GM18909 (cell line): Measurements from ENCODE around the gene ESRRB.

ENCODE experiments used
- ATAC-seq: cut with Tn5 transposase; IDR thresholded peaks from one replicate; pipeline ENCODE4 v1.9.1; 2021; ENCODE audit warnings: mild to moderate bottlenecking; ENCODE audit not compliant: unreplicated experiment, poor library complexity

The ESRRB gene

DNA sequence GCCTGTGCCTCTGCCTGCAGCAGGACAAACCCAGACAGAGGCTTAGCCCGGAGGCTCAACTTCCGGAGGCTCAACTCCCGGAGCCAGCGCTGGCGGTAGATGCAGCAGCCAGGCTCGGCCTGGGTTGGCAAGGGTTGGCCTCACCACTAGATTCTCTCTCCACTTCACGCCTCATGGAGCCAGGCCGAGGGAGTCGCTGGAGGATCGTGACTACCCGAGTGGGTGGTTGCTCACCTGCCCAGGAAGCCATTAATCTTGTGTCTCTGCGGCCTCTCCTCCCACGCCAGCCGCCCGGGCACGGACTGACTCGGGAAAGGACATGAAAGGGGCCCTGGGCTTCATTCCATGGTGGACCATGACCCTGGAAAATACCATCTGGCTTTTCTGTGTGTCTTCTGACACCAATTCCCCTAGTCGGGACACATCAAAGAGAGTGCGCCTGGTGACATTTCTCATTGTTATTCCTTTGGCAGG is 20.8 kb downstream of the ESRRB start:
- ATAC-seq, result no peak

DNA sequence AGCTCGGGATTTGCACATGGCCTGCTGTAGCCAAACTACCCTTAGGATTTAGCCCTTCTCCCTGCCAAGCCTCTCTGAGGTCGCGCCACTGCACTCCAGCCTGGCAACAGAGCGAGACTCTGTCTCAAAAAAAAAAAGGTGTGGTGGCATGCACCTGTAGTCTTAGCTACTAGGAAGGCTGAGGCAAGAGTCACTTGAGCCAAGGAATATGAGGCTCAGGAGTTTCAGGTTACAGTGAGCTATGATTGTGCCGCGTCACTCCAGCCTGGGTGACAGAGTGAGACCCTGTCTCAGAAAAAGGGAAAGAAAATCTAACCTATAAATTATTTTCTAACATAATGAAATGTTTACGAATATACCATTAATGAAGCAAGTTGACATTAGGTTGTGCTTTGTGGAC is 29.7 kb downstream of the ESRRB start:
- no peak for ATAC-seq

DNA sequence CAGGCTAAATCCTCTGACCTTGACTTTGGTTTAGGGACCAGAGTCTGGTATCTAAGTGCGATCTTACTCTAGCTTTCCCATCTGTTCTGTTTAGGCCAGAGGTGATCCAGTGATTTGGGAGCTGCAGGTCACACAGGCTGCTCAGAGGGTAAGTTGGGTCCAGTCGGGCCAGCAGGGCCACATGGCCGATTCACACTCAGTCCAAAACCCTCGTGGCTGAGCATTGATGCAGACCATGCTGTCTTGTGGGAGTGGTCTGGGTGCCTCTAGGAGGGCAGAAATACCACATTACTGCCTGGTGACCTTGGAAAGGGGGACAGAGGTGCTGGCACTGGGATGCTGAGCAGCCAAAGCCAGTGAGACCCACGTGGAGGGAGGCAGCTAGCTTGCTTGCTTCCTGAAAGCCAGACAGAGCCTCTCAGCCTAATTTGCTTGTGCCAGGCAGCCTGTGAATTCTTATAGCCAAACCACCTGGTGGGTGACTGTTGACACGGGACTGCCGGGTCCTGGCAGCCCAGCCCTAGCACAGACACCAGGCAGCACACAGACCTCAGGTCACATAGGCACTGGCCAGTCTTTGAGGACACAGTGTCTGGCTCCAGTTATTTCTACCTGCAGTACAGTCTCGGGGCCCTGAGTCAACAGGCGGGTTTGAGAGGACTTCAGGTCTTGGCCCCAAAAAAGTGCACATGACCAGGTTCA is 31.7 kb downstream of the ESRRB start:
- ATAC-seq, result no peak

DNA sequence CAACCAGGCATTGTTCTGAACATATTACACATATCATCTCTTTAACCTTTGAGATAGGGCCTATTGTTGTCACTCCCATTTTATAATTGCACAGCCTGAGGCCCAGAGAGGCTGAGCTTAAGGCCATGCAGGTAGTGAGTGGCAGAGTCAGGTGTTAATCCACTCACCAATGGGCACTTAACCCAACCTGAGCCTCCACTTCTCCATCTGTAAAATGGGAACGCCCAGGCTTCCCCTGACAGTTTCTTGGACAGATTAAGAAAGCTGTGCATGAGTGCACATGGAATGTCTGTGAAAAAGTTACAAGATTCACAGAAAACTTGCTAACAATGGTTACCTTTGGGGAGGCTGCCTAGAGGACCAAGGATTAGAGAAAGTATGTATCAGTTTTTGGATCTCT is 32.9 kb downstream of the ESRRB start:
- ATAC-seq, result no peak

DNA sequence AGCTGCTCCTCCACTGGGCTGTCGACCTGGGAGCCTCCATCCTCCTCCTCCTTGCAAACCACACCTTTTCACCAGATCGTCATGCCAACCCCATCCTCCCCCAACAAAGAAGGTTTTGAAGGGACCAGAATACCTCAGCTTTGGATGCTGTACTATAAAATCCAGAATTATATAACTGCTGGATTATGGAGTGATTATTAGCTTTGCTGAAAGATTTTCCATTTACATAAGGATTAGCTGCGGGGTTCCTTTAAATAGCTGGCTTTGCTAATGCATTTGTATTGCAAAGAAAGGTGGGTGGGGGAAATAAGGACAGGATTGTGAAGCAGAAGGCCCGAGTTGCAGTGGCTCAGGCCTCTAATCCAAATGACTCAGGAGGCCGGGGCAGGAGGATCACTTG is 36.6 kb downstream of the ESRRB start:
- no peak for ATAC-seq

DNA sequence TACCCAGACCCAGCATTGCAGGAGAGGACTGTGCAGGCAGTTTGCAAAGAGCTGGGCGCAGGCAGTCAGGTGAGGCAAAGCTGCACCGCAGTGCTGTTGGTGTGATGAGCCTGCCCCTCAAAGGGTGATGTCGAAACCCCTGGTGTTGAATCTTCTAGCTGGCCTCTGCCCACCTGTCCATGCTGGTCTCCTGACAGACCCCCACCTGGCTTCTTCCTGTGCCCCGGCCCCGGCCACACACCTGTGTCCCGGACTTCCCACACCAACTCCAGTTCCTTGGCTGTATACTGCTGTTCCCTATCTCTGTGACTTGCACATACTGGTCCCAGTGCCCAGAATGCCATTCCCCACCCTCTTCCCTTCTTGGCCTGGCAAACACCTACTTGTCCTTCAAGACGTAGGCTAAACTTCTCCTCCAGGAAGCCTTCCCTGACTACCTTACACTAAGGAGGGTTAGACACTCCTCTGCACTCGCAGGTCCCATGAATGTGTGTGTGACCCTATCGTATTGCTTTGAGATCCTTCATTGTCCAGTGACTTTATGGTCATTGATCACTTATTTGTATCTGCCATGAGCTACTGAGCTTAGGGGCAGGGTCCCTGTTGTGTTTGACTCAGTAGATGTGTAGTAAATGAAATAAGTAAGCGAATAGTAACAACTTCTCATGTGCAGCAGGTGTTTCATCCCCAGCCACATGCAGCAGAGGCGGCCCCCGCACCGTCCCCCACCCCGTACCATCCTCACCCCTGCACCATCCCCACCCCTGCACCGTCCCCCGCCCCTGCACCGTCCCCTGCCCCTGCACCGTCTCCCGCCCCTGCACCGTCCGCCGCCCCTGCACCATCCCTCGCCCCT is 37.4 kb downstream of the ESRRB start:
- ATAC-seq, result no peak

DNA sequence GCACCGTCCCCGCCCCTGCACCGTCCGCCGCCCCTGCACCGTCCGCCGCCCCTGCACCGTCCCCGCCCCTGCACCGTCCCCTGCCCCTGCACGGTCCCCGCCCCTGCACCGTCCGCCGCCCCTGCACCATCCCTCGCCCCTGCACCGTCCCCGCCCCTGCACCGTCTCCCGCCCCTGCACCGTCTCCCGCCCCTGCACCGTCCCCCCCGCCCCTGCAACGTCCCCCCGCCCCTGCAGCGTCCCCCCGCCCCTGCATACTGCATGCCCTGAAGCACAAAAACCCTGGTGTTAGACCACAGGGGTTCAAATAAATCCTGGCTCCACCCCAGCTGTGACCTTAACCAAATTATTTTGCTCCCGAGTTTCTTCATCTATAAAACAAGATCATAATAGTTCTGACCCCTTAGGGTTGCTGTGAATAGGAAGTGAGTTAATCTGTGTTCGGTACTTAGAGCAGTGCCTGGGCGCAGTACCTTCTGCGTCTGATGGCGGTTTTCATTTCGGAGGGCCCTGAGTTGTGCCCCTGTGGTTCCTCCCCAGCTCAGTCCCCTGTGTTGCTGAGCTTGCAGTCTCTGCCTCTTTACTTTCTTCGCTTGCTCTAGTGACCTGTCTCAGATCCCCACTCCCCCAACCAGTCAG is 38.1 kb downstream of the ESRRB start:
- ATAC-seq, result no peak

DNA sequence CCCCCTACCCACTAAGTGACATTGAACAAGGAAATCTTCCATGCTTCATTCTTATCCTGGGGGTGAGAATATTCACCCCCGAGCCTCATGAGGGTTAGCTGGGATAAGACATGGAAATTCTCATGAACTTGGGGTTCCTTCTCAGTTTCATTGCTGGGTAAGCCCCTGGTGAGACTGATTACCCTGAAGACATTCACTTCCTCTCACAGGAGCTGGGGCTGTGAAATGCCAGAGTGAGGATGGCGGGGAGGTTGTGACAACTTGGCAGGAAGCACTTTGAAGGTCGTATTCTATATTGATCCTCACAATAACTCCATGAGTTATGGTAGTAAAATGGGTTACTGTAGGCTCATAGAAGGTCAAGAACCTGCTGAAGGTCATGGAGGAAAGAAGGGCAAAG is 43.5 kb downstream of the ESRRB start:
- no peak for ATAC-seq

DNA sequence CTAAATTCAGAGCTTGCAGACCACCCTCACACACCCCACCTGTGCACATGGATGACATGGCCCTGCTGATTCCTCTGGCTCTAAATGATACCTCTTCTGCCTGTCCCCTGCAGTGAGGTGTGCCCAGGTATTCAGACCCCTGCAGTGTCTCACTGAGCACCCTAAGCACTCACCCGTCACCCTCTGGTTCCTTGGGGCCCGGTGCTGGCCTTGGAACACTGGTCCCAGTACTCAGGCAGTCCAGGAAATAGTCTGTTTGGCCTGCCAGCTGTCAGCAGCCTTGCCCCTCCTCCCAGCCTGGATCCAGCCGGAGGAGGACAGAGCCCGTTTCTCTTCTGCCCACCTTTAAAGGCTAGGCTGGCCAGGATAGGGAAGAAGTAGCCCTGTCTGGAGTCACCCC is 44.9 kb downstream of the ESRRB start:
- no peak for ATAC-seq

DNA sequence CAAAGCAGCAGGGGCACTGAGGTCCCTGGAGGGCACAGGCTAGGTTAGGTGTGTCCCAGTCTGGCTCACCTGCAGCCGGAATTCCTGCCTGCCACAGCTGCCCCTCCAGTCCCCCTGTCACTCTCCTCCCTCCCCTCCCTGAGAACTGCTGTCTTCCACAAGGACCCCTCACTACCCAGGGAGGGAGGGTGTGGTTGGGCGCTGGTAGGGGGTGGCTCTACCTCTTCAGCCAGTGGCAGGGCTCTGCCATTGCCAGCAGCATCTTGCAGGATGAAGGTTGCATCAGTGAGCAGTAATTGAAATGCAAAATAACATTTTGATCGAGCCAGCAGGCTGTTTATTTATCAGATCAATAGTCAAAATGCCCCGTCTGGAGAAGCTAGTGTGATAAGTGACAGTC is 45.7 kb downstream of the ESRRB start:
- no peak for ATAC-seq

DNA sequence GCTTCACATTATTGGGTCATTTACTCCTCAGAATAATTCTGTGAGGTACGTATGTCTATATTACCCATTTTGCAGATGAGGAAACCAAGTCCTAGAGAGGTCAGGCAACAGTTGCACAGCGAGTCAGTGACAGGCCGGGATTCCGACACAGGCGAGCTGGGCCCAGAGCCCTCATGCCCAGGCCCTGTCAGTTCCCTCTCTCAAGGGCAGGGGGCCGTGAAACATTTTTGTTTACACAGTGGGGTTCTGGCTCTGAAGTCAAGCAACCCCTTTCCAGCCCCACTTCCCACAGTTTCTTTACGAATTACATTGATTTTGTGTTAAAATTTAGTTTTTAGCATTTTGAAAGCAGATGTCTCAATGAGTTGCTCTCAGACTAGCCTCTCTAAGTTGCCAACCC is 46.7 kb downstream of the ESRRB start:
- ATAC-seq, result no peak

DNA sequence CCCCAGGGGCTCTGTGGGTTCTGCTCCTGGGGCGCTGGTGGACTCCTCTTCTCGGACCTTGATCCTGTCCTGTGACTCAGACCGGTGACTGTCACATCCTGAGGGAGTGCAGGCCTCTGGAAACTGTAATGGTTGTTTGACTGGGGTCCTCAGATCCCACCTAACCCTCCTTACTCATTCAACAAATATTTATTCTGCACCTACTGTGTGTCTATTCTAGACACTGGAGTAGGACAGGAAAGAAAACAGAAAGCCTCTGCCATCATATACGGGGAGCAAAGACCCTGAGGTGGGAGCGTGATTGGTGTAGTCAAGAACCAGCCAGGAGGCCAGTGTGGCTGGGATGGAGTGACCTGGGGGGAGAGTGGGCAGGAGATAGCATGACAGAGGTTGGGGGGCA is 47.6 kb downstream of the ESRRB start:
- ATAC-seq, result no peak

DNA sequence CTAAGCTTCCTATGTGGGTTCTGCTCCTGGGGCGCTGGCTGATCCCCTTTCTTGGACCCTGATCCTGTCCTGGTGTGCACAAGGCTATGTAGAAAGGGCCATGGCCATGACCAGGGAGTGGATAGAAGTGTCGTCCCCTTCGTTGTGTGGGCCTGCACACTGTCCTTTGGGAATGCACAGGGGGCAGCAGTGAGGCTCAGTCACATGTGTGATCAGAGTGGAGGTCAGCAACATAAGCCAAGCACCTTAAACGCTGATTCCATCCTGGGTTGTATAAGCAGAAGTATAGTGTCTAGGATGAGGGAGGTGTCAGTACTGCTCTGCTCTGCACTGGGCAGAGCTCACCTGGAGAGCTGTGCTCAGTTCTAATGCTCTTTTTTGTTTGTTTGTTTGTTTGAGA is 48.4 kb downstream of the ESRRB start:
- no peak for ATAC-seq

DNA sequence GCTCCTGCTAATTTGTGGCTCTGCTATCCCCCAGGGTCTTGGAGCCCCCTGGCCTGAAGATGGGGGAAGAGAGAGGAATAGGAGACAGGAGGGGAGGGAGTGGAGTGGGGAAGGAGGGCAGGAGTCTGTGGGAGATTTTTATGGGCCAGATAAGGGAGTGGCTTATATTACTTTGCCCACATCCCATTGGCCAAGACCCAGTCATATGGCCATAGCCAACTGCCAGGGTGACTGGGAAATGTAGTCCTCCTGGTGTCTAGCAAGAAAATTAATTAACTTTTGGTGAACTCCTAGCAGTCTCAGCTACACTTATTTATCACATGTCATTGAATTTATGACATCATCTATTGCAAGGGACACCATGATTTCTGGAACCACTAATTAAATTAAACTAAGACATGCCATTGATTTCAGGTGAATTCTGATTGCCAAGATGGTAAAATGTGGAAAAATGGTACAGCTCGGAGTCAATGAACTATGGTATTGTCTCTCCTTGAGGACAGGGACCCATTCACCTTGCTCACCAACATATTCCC is 50.3 kb downstream of the ESRRB start:
- no peak for ATAC-seq

DNA sequence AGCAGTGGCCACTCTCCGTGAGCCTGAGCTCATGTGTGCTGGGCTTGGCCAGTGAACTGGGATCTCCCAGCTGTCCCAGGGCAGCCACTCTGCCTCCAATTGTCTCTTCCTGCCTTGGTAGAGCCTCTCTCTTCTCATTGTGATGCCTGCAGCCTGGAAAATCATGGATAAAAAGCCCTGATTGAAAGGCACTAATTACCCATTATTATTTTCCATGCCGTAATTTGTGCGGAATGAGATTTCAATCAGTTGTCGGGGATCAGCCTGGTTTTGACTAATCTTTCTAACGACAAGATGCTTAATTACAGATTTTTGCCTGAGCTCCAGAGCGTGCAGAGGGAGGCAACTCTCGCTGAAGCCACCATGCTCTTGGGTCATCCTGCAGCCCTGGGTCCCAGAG is 52.7 kb downstream of the ESRRB start:
- ATAC-seq, result no peak

DNA sequence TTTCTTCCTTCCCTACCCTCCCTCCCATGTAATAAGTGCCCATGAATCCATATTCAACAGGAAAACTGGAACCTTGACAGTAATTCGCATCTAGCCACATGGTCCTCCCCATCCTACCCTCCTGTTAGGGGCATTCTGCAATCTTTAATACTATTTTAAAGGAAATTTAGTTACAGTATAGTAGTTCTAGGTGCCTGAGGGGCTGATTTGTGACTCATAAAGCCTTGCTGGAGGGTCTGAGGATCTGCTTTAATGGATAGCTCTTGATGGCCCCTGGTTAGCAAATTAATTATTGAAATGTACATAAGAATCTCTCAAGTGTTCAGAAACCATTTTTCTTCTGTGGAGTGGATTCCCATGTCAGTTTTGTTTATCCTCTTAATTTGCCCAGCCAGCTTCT is 54.1 kb downstream of the ESRRB start:
- ATAC-seq, result no peak

DNA sequence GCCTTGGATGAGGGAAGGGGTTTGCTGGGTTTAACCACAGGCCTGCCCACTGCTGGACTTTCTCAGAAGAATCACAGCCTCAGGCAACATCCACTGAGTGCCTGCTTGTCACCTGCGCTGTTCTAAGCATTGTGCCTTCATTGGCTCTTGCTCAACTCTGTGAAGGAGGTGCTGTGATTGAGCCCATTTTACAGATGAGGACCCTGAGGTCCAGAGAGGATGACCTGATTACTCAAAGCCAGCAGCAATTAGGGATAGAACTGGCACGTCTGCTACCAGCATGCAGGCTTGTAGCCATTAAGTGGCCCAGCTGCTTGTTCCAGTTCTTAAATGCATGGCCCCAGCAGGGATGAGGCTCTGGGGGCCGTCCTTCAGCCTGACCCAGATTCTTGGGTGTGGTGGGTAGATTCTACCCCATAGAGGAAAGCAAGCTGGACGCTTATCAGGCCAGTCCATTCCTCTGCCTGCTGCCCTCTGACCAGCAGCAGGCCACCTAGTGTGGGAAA is 54.6 kb downstream of the ESRRB start:
- no peak for ATAC-seq

DNA sequence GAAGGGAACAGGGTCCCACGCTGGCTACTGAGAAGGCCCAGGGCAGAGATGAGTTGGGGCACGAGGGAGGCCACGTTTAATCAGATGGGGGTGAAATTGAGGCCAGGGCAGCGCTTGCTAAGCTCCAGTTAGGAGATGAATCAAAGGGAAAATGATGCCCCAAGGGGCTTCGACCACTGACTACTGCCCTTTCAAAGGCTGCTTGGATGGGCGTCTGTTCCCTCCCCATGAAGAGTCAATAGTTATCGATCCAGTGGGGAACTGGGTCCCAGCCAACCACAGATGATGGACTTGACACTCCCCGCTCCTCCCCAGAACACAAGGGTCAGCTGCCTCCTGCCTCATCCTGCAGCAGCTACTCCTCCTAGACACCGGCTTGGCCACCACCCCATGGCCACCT is 55.6 kb downstream of the ESRRB start:
- ATAC-seq, result no peak

DNA sequence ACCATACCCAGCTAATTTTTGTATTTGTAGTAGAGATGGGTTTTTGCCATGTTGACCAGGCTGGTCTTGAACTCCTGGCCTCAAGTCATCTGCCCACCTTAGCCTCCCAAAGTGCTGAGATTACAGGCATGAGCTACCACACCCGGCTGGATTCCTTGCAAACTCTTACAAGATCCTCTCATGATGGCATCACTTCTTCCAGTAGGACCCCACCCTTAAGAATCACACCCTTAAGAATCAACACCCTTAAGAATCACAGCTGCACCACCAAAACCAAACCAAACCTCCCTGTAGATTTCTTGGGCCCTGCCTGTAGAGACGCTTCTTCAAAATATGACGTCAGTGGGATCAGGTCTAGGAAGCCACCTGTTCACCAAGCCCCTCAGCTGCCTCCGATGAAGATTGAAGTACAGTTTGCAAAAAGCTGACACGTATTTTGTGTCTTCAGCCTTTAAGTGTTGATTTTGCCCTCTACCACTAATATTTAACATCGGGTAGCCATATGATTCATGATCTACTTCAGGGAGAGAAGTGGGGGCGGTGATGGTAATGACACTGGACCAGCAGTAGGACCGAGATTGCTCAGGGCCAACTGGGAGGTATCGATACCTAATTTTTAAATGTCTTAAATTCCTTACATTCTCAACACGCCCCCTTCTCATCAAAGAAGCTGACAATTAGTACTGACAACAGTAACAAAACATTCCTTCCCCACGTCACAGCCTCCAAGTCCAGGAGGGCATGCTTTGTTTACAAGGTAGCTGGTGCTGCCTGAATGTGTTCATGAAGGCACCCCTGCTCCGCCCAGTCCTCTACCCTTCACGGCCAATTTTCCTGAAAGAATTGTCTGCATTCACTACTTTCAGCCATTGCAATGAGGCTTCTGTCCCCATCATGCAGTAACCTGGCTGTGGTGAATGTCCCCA is 57.2 kb downstream of the ESRRB start:
- no peak for ATAC-seq

DNA sequence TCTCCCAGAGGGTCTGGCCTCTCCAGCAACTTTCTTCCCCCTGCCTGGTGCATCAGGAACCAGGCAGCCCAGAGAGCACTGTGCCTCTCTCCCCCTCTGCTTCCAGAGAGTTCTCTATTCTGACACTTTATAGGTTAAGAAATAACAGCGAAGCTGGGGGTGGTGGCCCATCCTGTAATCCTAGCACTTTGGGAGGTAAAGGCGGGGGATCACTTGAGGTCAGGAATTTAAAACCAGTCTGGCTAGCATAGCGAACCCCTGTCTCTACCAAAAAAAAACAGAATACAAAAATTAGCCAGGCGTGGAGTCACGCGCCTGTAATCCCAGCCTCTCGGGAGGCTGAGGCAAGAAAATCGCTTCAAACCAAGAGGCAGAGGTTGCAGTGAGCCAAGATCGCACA is 58.3 kb downstream of the ESRRB start:
- ATAC-seq, result no peak
